GM10248 (cell line): ENCODE data around the gene ATXN7L2.

Source experiments
- CTCF ChIA-PET: fragments of 300-600 bp; sonication (Branson Sonifier 250); formaldehyde crosslinking; extraction: SDS; loops from one replicate; lab custom pipeline; 2021; ENCODE audit warnings: antibody characterized with exemption; lab: Yijun Ruan, JAX
- POLR2A ChIA-PET: fragments of 350-650 bp; sonication (Branson Sonifier 250); formaldehyde crosslinking; extraction: SDS; loops from one replicate; lab custom pipeline; 2020; ENCODE audit warnings: antibody characterized with exemption; lab: Yijun Ruan, JAX
- DNase-seq: peaks from one replicate; pipeline ENCODE4 v3.0.0; 2012; ENCODE audit errors: extremely low spot score
- TF ChIP-seq, protein P1 (sequence below): IDR thresholded peaks from 2 replicates; pipeline ENCODE4 v1.5.1; 2012; ENCODE audit warnings: mild to moderate bottlenecking, low read depth; ENCODE audit errors: extremely low read depth, missing control alignments, control extremely low read depth

Gene ATXN7L2

DNA sequence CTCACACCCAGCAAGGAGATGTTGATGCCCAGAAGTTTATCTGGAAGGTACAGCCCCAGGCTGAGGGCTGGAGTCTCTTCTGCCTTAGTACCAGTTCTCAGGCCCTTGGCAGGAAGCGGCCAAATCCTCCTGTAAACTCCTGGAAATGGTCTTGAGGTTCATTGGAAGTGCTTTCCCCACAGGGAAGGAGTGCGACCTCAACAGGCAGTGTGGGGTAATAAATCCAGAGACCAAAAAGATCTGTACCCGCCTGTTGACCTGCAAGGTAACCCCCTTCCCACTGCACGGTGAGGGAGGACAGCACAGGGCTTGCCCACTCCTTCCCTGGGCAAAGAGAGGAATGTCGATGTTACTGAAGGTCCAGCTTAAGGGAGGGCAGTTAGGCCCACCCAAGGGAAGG lies 4.5 kb downstream of the ATXN7L2 start:
- ChIA-PET POLR2A (no interaction called here), CTCF (interaction anchor here (3.7 to 43.8 kb wide), 5 partner anchors 11 to 152 kb away, joined by 10 to 1898 read pairs (median 39); partner anchors contain the start of genes AMIGO1 and GPR61)
- no peak for DNase-seq
- TF ChIP-seq, protein P1, sequence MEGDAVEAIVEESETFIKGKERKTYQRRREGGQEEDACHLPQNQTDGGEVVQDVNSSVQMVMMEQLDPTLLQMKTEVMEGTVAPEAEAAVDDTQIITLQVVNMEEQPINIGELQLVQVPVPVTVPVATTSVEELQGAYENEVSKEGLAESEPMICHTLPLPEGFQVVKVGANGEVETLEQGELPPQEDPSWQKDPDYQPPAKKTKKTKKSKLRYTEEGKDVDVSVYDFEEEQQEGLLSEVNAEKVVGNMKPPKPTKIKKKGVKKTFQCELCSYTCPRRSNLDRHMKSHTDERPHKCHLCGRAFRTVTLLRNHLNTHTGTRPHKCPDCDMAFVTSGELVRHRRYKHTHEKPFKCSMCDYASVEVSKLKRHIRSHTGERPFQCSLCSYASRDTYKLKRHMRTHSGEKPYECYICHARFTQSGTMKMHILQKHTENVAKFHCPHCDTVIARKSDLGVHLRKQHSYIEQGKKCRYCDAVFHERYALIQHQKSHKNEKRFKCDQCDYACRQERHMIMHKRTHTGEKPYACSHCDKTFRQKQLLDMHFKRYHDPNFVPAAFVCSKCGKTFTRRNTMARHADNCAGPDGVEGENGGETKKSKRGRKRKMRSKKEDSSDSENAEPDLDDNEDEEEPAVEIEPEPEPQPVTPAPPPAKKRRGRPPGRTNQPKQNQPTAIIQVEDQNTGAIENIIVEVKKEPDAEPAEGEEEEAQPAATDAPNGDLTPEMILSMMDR = no peak

DNA sequence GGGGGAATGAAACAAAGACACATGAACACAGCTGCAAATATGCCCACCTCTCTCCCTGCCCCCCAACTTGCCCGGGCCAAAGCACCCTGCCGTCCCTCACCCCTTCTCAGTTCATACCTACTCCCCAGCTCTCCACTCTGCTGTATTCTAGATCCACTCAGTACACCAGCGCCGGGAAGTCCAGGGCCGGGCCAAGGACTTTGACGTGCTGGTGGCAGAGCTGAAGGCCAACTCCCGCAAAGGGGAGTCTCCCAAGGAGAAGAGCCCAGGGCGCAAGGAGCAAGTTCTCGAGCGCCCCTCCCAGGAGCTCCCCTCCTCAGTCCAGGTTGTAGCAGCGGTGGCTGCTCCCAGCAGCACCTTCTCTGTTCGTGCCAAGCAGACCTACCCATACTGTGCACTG lies 5.0 kb downstream of the ATXN7L2 start:
- POLR2A ChIA-PET = no interaction called here
- no peak for DNase-seq
- TF ChIP-seq, protein P1 = no peak
- CTCF ChIA-PET = interaction anchor here (0.8 to 43.8 kb wide), 6 partner anchors 10 to 151 kb away, joined by 3 to 1898 read pairs (median 25); partner anchors contain the start of genes AMIGO1 and GPR61

DNA sequence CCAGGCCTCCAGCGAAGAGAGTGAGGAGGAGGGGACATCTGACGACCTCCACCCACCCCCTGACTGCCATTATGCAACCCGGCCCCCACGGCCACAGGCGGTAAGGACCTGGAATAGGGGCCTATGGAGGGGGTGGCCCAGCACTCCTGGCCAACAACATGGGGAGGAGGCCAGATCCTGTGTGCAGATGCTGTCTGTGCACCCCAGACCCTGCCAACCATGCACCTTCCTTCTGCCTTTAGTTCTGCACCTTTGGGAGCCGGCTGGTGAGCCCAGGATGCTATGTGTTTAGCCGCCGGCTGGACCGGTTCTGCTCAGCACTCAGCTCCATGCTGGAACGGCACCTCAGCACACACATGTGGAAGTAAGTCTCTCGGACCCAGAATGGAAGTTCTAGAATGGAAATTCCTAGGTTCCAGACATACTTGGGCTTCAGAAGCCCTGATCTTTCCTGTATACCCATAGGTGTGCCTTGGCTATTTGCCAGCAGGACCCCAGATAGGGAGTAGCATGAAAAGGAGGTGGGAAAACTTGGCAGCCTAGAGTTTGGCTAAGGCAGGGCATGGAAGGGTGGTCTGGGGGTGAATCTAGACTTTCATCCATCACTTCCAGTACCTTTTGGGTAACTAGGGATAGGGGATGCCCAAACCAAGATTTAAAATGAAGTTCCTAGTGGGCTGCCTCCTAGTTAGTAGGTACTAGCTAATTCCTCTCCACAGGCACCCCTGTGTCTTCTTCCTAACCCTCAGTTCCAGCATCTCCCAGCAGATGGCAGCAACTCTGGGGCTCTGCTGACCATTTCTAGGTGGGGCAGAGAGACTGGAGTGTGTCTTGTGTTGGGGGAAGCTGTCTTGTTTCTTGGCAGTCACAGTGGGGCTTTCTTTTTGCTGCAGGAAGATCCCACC lies 6.6 kb downstream of the ATXN7L2 start:
- DNase-seq = peak; percentile 76
- ChIA-PET CTCF (interaction anchor here (0.7 to 43.8 kb wide), 24 partner anchors 9 to 520 kb away, joined by 3 to 1898 read pairs (median 4); partner anchors contain the start of genes AMIGO1, GNAI3, GPR61 and PSRC1), POLR2A (interaction anchor here (2.0 kb wide), 1 partner anchor 42 kb away, joined by 6 read pairs; no protein-coding TSS in a partner anchor)
- TF ChIP-seq, protein P1 = peak; percentile 83

DNA sequence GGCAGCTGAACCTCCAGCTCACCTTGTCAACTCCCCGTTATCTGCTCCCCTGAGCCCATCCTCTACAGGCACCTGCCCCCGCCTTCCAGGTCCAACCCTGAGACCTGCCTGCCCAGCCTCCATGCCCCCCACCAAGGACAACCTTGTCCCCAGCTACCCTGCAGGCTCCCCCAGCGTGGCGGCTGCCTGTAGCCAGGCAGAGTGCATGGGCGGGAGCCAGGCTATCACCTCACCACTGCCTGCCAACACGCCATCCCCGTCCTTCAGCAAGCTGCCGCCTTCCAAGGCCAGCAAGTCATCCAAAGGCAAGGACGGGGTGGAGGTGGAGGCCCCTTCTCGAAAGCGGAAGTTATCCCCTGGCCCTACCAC lies 7.2 kb downstream of the ATXN7L2 start:
- TF ChIP-seq, protein P1 = no peak
- ChIA-PET CTCF (interaction anchor here (0.7 to 43.8 kb wide), 22 partner anchors 8 to 519 kb away, joined by 3 to 1898 read pairs (median 4); partner anchors contain the start of genes AMIGO1, GNAI3, GPR61 and PSRC1), POLR2A (interaction anchor here (2.0 kb wide), 1 partner anchor 41 kb away, joined by 6 read pairs; no protein-coding TSS in a partner anchor)
- no peak for DNase-seq

DNA sequence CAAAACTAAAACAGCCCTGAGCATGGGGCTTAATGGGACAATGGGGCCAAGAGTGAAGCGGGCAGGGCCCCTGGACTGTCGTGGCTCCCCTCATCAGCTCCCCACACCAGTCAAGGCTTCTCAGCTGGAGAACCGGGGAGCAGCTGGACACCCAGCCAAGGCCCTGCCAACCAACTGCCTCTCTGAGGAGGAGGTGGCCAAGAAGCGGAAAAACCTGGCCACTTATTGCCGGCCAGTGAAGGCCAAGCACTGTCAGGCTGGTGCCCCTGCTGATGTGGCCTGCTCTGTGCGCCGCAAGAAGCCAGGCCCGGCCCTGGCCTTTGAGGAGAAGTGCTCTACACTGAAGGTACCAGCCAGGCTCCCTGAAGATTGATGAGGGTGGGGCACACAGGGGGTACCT lies 7.7 kb downstream of the ATXN7L2 start:
- no peak for DNase-seq
- CTCF ChIA-PET = interaction anchor here (0.7 to 43.8 kb wide), 14 partner anchors 8 to 235 kb away, joined by 3 to 1898 read pairs (median 4); partner anchors contain the start of genes AMIGO1, GNAI3 and GPR61
- TF ChIP-seq, protein P1 = no peak
- POLR2A ChIA-PET = interaction anchor here (2.0 kb wide), 1 partner anchor 41 kb away, joined by 6 read pairs; no protein-coding TSS in a partner anchor

DNA sequence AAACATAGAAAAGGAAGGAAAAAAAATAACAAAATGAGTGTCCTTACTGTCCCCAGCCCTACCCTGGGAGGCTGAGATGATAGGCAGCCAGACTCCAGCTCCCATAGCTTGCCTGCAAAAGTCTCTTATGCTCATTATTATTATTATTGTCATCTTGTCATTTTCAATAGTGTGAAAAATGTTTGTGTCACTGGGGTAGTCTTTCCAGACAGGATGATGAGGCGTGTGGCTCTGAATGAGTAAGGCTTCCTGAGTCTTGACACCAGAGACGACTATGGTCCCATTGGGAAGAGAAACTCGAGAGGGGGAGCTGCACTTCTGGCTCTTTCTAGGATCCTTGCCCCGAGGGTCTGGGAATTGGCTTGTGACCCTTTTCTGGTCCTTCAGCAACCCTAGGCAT lies 9.1 kb downstream of the ATXN7L2 start:
- ChIA-PET POLR2A (interaction anchor here (0.6 to 1.2 kb wide), 2 partner anchors 42 to 967 kb away, joined by 3 to 5 read pairs; no protein-coding TSS in a partner anchor), CTCF (interaction anchor here (0.6 to 43.8 kb wide), 16 partner anchors 6 to 492 kb away, joined by 3 to 1898 read pairs (median 6); partner anchors contain the start of genes AHCYL1, AMIGO1, ATXN7L2 and GPR61)
- TF ChIP-seq, protein P1 = no peak
- DNase-seq = no peak
